ENCODE results near the gene OR1I1.

Gene OR1I1, protein sequence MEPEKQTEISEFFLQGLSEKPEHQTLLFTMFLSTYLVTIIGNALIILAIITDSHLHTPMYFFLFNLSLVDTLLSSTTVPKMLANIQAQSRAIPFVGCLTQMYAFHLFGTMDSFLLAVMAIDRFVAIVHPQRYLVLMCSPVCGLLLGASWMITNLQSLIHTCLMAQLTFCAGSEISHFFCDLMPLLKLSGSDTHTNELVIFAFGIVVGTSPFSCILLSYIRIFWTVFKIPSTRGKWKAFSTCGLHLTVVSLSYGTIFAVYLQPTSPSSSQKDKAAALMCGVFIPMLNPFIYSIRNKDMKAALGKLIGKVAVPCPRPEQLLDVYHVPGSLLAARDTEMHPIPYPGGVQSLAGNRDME

DNA sequence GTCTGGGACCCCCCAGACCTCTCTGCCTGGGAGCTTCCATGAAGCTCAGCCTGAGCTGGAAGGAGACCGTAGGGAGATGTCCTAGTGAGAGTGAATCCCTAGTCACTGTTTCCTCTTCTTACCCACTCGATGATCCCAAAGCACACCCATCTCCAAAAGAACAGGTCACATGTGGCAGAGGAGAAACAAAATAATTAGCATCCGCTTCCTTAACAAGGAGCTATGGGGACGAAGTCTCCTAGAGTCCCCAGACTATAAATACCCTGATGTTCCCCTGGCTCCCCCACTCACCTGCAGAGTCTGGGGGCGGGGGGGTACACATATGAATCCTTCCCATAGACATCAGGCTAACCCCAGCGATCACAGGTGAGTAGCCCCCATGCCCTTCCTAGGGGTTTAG, at the start of gene OR1I1:
TSS of gene OR1I1 (plus strand) at position 301 of the 400 bp plus-strand sequence. CDS start 4,855 bp downstream, outside the sequence.
- Histone ChIP-seq H3K9me3 (no peaks in the 10 kb centered on the region), H3K27me3 (no peaks in the 10 kb centered on the region), H3K27ac (no peak within 1 kb of the TSS), H3K36me3 (no peaks in the 10 kb centered on the region), H3K4me3 (no peak within 1 kb of the TSS), H3K4me2 (no peak within 1 kb of the TSS), H3K4me1 (no peaks in the 10 kb centered on the region), H3K9ac (no peak within 1 kb of the TSS), H4K20me1 (no peaks in the 10 kb centered on the region)
- no peak for TF ChIP-seq Cebpa-rat (IDR thresholded peaks at IDR 0.05)

GRCh38 chr19:15035795-15036311, 46.2 kb upstream of the OR1I1 start:
- H3K27ac ChIP-seq = no peak overlapping the region
- no peaks in the 10 kb centered on the region for H4K20me1 ChIP-seq
- no peaks in the 10 kb centered on the region for H3K9me3 ChIP-seq
- H3K27me3 ChIP-seq = no peaks in the 10 kb centered on the region
- TF ChIP-seq Cebpa-rat (IDR thresholded peaks at IDR 0.05) = no peak
- no peak overlapping the region for H3K4me3 ChIP-seq
- H3K36me3 ChIP-seq = no peaks in the 10 kb centered on the region
- H3K4me2 ChIP-seq = no peak overlapping the region
- H3K4me1 ChIP-seq = no peaks in the 10 kb centered on the region
- no peak overlapping the region for H3K9ac ChIP-seq

DNA sequence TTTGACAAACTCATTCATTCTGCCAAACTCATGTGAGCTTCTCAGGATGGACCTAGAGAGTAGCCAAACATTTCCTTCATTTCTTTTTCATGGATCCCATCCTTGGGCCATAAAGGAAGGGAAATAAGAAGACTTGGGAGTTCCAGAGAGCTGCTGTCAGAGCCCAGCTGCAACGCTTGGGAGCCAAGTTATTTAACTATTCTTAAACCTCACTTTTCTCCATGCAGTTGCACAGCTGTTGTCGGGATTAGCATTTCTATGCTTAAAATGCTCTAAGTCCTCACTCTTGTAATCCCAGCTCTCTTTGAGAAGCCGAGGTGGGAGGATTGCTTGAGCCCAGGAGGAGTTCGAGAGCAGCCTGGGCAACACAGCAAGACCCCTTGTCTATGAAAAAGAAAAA, 44.4 kb upstream of the OR1I1 start:
- no peaks in the 10 kb centered on the region for H3K27me3 ChIP-seq
- TF ChIP-seq Cebpa-rat (IDR thresholded peaks at IDR 0.05) = no peak
- H3K27ac ChIP-seq = no peak overlapping the region
- H3K9me3 ChIP-seq = no peaks in the 10 kb centered on the region
- H3K4me1 ChIP-seq = no peaks in the 10 kb centered on the region
- H3K9ac ChIP-seq = no peak overlapping the region
- H4K20me1 ChIP-seq = no peaks in the 10 kb centered on the region
- H3K4me2 ChIP-seq = no peak overlapping the region
- no peak overlapping the region for H3K4me3 ChIP-seq
- no peaks in the 10 kb centered on the region for H3K36me3 ChIP-seq

DNA sequence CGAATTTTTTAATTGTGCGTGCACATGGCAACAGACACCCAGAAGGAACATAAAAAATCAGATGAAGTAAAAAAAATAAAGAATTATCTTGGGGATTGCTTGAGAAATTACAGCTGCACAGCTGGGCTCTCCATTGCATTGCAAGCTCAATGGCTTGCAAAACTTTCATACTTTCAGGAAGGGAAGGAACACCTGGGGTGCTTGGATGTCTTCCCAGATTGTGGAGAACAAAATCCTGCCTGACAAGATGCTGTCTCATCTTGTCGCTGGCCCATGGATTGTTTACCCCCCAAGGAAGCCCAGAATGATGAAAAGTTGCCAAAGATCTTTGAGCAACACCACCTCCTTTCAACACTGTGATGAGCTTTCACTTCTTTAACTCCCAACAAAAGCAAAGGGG, 43.7 kb upstream of the OR1I1 start:
- no peaks in the 10 kb centered on the region for H4K20me1 ChIP-seq
- H3K4me2 ChIP-seq = no peak overlapping the region
- no peak overlapping the region for H3K4me3 ChIP-seq
- H3K27me3 ChIP-seq = no peaks in the 10 kb centered on the region
- no peak overlapping the region for H3K9ac ChIP-seq
- H3K36me3 ChIP-seq = no peaks in the 10 kb centered on the region
- H3K27ac ChIP-seq = no peak overlapping the region
- no peak for TF ChIP-seq Cebpa-rat (IDR thresholded peaks at IDR 0.05)
- H3K4me1 ChIP-seq = no peaks in the 10 kb centered on the region
- no peaks in the 10 kb centered on the region for H3K9me3 ChIP-seq

GRCh38 chr19:15042003-15042402, 40.0 kb upstream of the OR1I1 start:
- H3K36me3 ChIP-seq = no peaks in the 10 kb centered on the region
- H4K20me1 ChIP-seq = no peaks in the 10 kb centered on the region
- TF ChIP-seq Cebpa-rat (IDR thresholded peaks at IDR 0.05) = no peak
- H3K4me3 ChIP-seq = no peak overlapping the region
- H3K27me3 ChIP-seq = no peaks in the 10 kb centered on the region
- no peak overlapping the region for H3K27ac ChIP-seq
- no peak overlapping the region for H3K9ac ChIP-seq
- H3K9me3 ChIP-seq = no peaks in the 10 kb centered on the region
- no peak overlapping the region for H3K4me2 ChIP-seq
- H3K4me1 ChIP-seq = no peaks in the 10 kb centered on the region

- TF ChIP-seq Cebpa-rat (IDR thresholded peaks at IDR 0.05) = no peak
- Histone ChIP-seq H4K20me1 (no peaks in the 10 kb centered on the region), H3K9me3 (no peaks in the 10 kb centered on the region), H3K9ac (no peak overlapping the region), H3K4me2 (no peak overlapping the region), H3K4me1 (no peaks in the 10 kb centered on the region), H3K36me3 (no peaks in the 10 kb centered on the region), H3K27me3 (no peaks in the 10 kb centered on the region), H3K4me3 (no peak overlapping the region), H3K27ac (no peak overlapping the region)
These were observed 39.2 kb upstream of the OR1I1 start for GRCh38 chr19:15042826-15043225.

- Histone ChIP-seq H3K4me3 (no peak overlapping the region), H3K27me3 (no peaks in the 10 kb centered on the region), H4K20me1 (no peaks in the 10 kb centered on the region), H3K9me3 (no peaks in the 10 kb centered on the region), H3K27ac (no peak overlapping the region), H3K9ac (no peak overlapping the region), H3K4me1 (no peaks in the 10 kb centered on the region), H3K36me3 (no peaks in the 10 kb centered on the region), H3K4me2 (no peak overlapping the region)
- TF ChIP-seq Cebpa-rat (IDR thresholded peaks at IDR 0.05) = no peak
These were observed 36.5 kb upstream of the OR1I1 start for GRCh38 chr19:15045506-15045905.

- no peaks in the 10 kb centered on the region for H3K36me3 ChIP-seq
- H3K4me3 ChIP-seq = no peak overlapping the region
- no peaks in the 10 kb centered on the region for H3K27me3 ChIP-seq
- no peak overlapping the region for H3K4me2 ChIP-seq
- no peak overlapping the region for H3K9ac ChIP-seq
- no peaks in the 10 kb centered on the region for H3K4me1 ChIP-seq
- H4K20me1 ChIP-seq = no peaks in the 10 kb centered on the region
- no peaks in the 10 kb centered on the region for H3K9me3 ChIP-seq
- no peak for TF ChIP-seq Cebpa-rat (IDR thresholded peaks at IDR 0.05)
- H3K27ac ChIP-seq = no peak overlapping the region
These were observed 34.3 kb upstream of the OR1I1 start for GRCh38 chr19:15047680-15048079.

GRCh38 chr19:15048128-15048527, 33.9 kb upstream of the OR1I1 start:
- no peaks in the 10 kb centered on the region for H3K36me3 ChIP-seq
- no peak for TF ChIP-seq Cebpa-rat (IDR thresholded peaks at IDR 0.05)
- H3K27ac ChIP-seq = no peak overlapping the region
- H3K4me1 ChIP-seq = no peaks in the 10 kb centered on the region
- no peak overlapping the region for H3K4me2 ChIP-seq
- no peaks in the 10 kb centered on the region for H4K20me1 ChIP-seq
- no peak overlapping the region for H3K9ac ChIP-seq
- no peaks in the 10 kb centered on the region for H3K9me3 ChIP-seq
- no peak overlapping the region for H3K4me3 ChIP-seq
- H3K27me3 ChIP-seq = no peaks in the 10 kb centered on the region

DNA sequence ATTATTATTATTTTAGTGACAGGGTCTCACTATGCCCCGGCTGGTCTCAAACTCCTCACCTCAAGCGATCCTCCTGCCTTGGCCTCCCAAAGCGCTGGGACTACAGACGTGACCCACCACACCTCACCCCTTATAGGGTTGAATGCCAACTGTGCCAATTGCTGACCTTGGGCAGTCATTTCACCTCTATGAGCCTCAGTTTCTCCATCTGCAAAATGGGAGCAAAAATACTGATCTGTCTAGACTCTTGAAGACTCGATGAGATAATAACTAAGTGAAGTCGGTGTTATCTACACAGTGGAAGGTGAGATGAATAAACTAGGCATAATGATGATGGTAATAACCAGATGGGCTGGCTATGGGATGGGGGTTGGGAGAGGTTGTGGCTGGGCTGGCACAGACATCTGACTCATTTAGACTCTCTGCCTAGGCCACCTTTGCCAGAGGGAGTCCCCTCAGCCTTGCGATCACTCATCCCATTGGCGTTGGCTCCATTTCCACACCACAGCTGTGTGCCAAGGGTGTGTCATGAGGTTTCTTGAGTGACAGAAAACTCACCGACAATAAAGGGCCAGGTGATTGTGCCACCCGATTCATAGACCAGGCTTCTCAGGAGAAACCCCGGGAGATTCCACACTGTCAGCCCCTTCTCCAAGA, 33.0 kb upstream of the OR1I1 start, which contains the start of gene CASP14:
TSS of gene CASP14 (plus strand) at position 596 of the 657 bp plus-strand sequence. CDS start 2,772 bp downstream, outside the sequence.
- no peaks in the 10 kb centered on the region for H3K36me3 ChIP-seq
- no peak within 1 kb of the TSS for H3K27ac ChIP-seq
- H3K4me3 ChIP-seq = no peak within 1 kb of the TSS
- TF ChIP-seq Cebpa-rat (IDR thresholded peaks at IDR 0.05) = no peak
- H3K4me1 ChIP-seq = no peaks in the 10 kb centered on the region
- H3K27me3 ChIP-seq = no peaks in the 10 kb centered on the region
- no peaks in the 10 kb centered on the region for H3K9me3 ChIP-seq
- no peak within 1 kb of the TSS for H3K4me2 ChIP-seq
- no peak within 1 kb of the TSS for H3K9ac ChIP-seq
- no peaks in the 10 kb centered on the region for H4K20me1 ChIP-seq

All from BLaER1 (cell line).